Left lobe of liver (tissue), 2 donors: Measurements from ENCODE around the gene SAP130. TPM values are rescaled to one million over a fixed set of nuclear protein-coding genes. Genes with fewer than 3 reads are reported as not detected.

Source experiments
- ATAC-seq: fragments of 200-7000 bp; cut with Tn5 transposase; one replicate; pipeline ENCODE4 v1.9.1; 2020; ENCODE audit warnings: mild to moderate bottlenecking, moderate library complexity
- DNase-seq: peaks from one replicate; pipeline ENCODE4 v3.0.0-alpha.2; 2020; ENCODE audit warnings: low spot score
- total RNA-seq: library from RNA; stranded (reverse); gene quantifications from one replicate; pipeline ENCODE4 v1.2.1, GENCODE V29; 2021
- donor health status: DM: no; HTN: no; CAD: no; lungs with moderate emphysema.
- donor health status: DM: no; HTN: yes; CAD: no.

The SAP130 gene
- total RNA-seq, 1 donor from 2014 or later: 12.3 TPM

DNA sequence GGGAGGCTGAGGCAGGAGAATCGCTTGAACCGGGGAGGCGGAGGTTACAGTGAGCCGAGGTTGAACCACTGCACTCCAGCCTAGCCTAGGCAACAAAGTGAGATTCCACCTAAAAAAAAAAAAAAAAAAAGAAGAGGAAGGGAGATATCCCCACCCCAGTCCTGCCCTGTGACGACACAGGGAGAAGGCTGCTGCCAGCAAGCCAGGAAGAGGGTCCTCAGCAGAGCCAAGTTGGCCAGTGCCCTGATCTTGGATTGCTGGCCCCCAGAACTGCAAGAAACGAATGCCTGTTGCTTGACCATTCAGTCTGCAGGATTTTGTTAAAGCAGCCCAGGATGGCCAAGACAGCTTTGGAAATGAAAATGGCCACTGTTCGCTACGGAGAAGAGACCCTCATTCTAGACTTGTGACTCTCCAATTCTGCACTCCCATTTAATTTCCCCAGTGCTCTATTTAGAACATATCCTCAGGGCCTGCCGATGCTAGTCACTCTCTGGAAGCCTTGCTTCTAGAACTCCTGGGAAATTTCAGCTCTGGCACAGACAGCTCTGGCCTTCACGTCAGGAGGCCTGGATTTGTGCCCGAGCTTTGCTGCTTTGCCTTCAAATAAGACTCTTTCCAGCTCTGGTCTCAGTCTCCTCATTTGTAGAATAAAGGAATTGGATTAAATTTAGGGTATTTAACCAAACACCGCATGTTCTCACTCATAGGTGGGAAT, 126.4 kb downstream of the SAP130 start:
- peak; percentile 72 for ATAC-seq
- DNase-seq: peak; percentile 74

DNA sequence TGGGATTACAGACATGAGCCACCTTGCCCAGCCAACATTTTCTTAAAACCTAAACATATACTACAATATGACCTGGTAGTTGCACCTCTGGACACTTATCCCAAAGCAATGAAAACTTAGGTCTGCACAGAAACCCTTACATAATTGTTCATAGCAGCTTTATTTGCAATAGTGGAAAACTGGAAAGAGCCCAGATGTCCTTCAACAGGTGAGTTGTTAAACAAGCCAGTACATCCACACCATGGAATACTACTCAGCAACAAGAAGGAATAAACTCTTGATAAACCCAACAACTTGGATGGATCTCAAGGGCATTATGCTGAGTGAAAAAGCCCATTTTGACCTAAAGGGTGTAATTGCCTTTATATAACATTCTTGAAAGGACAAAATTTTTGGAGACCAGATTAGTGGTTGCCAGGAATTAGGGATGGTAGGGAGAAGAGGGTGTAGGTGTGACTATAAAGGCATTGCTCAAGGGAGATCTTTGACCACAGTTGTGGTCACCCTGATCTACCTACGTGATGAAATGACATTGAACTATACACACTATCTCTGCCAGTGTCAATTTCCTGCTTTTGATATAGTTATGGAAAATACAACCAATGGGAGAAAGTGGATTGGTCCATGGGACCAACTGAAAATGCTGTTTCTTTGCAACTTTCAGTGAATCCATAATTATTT, 130.2 kb downstream of the SAP130 start:
- peak; percentile 62 for ATAC-seq
- no peak for DNase-seq

DNA sequence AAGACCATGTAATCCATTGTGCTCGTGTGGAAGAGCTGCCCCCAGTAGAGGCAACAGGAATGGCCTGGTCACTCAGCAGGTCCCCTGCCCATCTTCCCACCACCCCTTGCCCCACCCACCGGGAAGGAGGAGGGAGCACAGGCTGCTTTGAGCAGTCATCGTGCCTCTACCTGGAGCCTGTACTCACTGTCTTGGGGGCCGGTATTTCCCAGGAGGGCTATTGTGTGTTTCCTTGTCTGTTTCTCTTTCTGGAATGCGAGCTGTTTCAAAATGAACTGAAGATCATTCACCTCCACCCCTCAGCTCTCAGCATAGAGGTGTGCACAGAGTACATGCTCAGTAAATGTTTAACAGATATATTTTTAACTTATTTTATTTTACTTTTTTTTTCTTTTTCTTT, 134.4 kb downstream of the SAP130 start:
- DNase-seq: no peak
- peak; percentile 75 for ATAC-seq

DNA sequence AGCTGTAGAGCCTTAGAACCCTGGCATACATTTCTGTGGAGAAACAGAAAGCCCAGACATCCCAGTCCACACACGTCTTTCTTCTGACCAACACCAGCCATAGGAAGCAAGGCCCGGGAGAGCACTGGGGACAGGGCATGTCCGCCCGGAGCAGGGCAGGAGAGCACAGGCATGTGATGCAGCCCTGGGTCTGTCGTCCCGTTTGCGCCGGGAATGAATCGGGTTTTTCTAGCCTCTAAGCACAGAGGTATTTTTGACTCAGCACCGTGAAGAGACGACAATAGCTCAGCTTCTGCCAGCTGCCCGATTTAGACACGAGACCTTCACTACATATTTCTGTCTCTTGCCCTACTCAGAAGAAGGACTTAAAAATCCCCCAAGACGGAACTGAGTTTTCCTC, 134.8 kb downstream of the SAP130 start:
- ATAC-seq (peak; percentile 72), DNase-seq (no peak)

DNA sequence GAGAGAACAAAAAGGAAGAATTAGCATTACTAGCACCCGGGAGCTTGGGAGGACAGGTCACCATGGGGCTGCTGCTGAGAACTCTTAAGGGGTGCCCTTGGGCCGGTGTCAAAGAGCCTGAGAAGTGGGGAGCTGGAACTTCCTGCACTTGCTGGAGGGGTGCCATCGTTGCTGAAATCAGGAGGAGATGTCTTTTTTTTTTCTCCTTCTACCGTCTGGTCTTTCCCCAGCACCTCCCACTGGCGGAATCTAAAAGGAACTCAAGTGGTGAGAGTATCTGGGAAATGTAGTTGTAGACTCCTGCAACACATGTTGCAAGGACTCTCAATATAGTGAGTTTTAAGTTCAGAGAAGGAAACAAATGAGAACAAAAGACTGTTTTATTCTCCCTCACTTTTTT, 136.0 kb downstream of the SAP130 start:
- DNase-seq: no peak
- no peak for ATAC-seq

Other genes starting within 250 kb of the SAP130 start
- 28.8 TPM for gene WDR33, start 216.9 kb downstream of the SAP130 start, total RNA-seq
- gene POLR2D, start 169.9 kb downstream of the SAP130 start, total RNA-seq: 15.3 TPM
- gene AMMECR1L, start 142.1 kb downstream of the SAP130 start, total RNA-seq: 6.4 TPM
- gene UGGT1, start 63.1 kb upstream of the SAP130 start, total RNA-seq: 33.0 TPM